GM18526 (cell line): ENCODE results near the gene KCNA10.

Experiments used
- POLR2A ChIP-seq: IDR thresholded peaks from 3 replicates; pipeline ENCODE4 v1.6.1; 2011; ENCODE audit not compliant: insufficient read length; ENCODE audit errors: extremely low read depth

KCNA10 gene

GRCh38 chr1:110477041-110477440 is 41.9 kb downstream of the KCNA10 start:
- TF ChIP-seq POLR2A = no peak

- TF ChIP-seq POLR2A = no peak
Measured at GRCh38 chr1:110476028-110476765, 42.8 kb downstream of the KCNA10 start.

GRCh38 chr1:110475362-110476027 is 43.5 kb downstream of the KCNA10 start:
- TF ChIP-seq POLR2A = no peak

- TF ChIP-seq POLR2A = no peak
Measured at GRCh38 chr1:110474444-110474843, 44.5 kb downstream of the KCNA10 start.

- no peak for TF ChIP-seq POLR2A
Measured at GRCh38 chr1:110472546-110472945, 46.4 kb downstream of the KCNA10 start.

GRCh38 chr1:110471131-110471530 is 47.8 kb downstream of the KCNA10 start:
- no peak for TF ChIP-seq POLR2A
